COLO668 (cell line): ENCODE data around the gene ZBTB39.

Source experiments
- DNase-seq: peaks from one replicate; lab custom pipeline; 2025; ENCODE audit not compliant: unreplicated experiment; lab: John Stamatoyannopoulos, UW

ZBTB39 gene

GRCh38 chr12:57003395-57003794 is 3.0 kb downstream of the ZBTB39 start:
- no peak for DNase-seq

GRCh38 chr12:57001448-57001906 is 4.9 kb downstream of the ZBTB39 start:
- peak; percentile 54 for DNase-seq

- no peak for DNase-seq
These were observed 6.0 kb downstream of the ZBTB39 start for GRCh38 chr12:57000393-57000792.

- no peak for DNase-seq
These were observed 6.9 kb downstream of the ZBTB39 start for GRCh38 chr12:56999456-56999855.

- no peak for DNase-seq
These were observed 7.4 kb downstream of the ZBTB39 start for GRCh38 chr12:56998981-56999380.

- no peak for DNase-seq
These were observed 8.0 kb downstream of the ZBTB39 start for GRCh38 chr12:56998316-56998715.

GRCh38 chr12:56996793-56997545 is 9.4 kb downstream of the ZBTB39 start:
- no peak for DNase-seq

- DNase-seq = no peak
These were observed 10.3 kb downstream of the ZBTB39 start for GRCh38 chr12:56995930-56996496.

- DNase-seq = no peak
These were observed 11.0 kb downstream of the ZBTB39 start for GRCh38 chr12:56995201-56995929.

GRCh38 chr12:56994231-56994746 is 12.1 kb downstream of the ZBTB39 start:
- DNase-seq = no peak

- DNase-seq = no peak
These were observed 13.0 kb downstream of the ZBTB39 start for GRCh38 chr12:56993346-56993745.

- no peak for DNase-seq
These were observed 14.8 kb downstream of the ZBTB39 start for GRCh38 chr12:56991319-56992246.

- DNase-seq = no peak
These were observed 15.6 kb downstream of the ZBTB39 start for GRCh38 chr12:56990648-56991318.

- DNase-seq = no peak
These were observed 16.3 kb downstream of the ZBTB39 start for GRCh38 chr12:56989861-56990610.

- DNase-seq = no peak
These were observed 18.1 kb downstream of the ZBTB39 start for GRCh38 chr12:56988207-56988739.

GRCh38 chr12:56987551-56988053 is 18.7 kb downstream of the ZBTB39 start:
- DNase-seq = peak; percentile 62

GRCh38 chr12:56987011-56987410 is 19.3 kb downstream of the ZBTB39 start:
- DNase-seq = no peak

- DNase-seq = peak; percentile 41
These were observed 20.6 kb downstream of the ZBTB39 start for GRCh38 chr12:56985714-56986113.

- no peak for DNase-seq
These were observed 23.0 kb downstream of the ZBTB39 start for GRCh38 chr12:56983386-56983785.
